Activated CD8-positive, alpha-beta T cell treated with anti-CD3 and anti-CD28 coated beads for 36 hours (primary cell): ENCODE measurements around the gene AGPAT4. TPM values are rescaled to one million over a fixed set of nuclear protein-coding genes. Genes with fewer than 3 reads are reported as not detected.

Experiments
- ATAC-seq: fragments of 200-7000 bp; cut with Tn5 transposase; one replicate; pipeline ENCODE4 v1.10.0; 2021; ENCODE audit warnings: mild to moderate bottlenecking, moderate library complexity
- CTCF ChIA-PET: fragments of 350-600 bp; sonication (Branson Sonifier 250); formaldehyde crosslinking; loops from one replicate; lab custom pipeline; 2021; ENCODE audit warnings: antibody characterized with exemption; lab: Charles Lee
- POLR2A ChIA-PET: fragments of 350-600 bp; sonication (Branson Sonifier 250); formaldehyde crosslinking; loops from one replicate; lab custom pipeline; 2021; ENCODE audit warnings: antibody characterized with exemption; lab: Charles Lee
- DNase-seq: peaks from one replicate; pipeline ENCODE4 v3.0.0-alpha.2; 2020
- H3K27ac Mint-ChIP-seq: one replicate; pipeline ENCODE4 v1.8.0; 2021; ENCODE audit warnings: mild to moderate bottlenecking, mixed read lengths
- H3K27me3 Mint-ChIP-seq: one replicate; pipeline ENCODE4 v1.8.0; 2021; ENCODE audit warnings: mixed read lengths
- H3K36me3 Mint-ChIP-seq: one replicate; pipeline ENCODE4 v1.8.0; 2021; ENCODE audit warnings: low read depth, mixed read lengths
- H3K4me1 Mint-ChIP-seq: one replicate; pipeline ENCODE4 v1.8.0; 2021; ENCODE audit warnings: low read depth, mixed read lengths
- H3K4me3 Mint-ChIP-seq: one replicate; pipeline ENCODE4 v1.8.0; 2021; ENCODE audit warnings: mild to moderate bottlenecking, moderate library complexity, mixed read lengths
- H3K9me3 Mint-ChIP-seq: one replicate; pipeline ENCODE4 v1.8.0; 2021; ENCODE audit warnings: mixed read lengths
- intact Hi-C: fragments of 100-400 bp; cut with micrococcal nuclease; formaldehyde crosslinking; loops from one replicate; pipeline ENCODE4 v1.10.0; 2022
- total RNA-seq, 2 experiments: library from RNA; stranded (reverse); gene quantifications; one replicate each; pipeline ENCODE4 v1.2.3, GENCODE V29; 2021
- TF ChIP-seq, protein P1 (sequence below): fragments of 200-600 bp; IDR thresholded peaks from one replicate; pipeline ENCODE4 v1.8.0; 2022; ENCODE audit warnings: antibody characterized with exemption, mild to moderate bottlenecking

Gene AGPAT4
- total RNA-seq, 2 experiments from 2014 or later = 3.5 to 4.7 TPM

- no peaks in the 10 kb centered on the region for H3K36me3 Mint-ChIP-seq
- H3K27me3 Mint-ChIP-seq = peaks cover 3% of the 10 kb centered on the region
- TF ChIP-seq, protein P1, sequence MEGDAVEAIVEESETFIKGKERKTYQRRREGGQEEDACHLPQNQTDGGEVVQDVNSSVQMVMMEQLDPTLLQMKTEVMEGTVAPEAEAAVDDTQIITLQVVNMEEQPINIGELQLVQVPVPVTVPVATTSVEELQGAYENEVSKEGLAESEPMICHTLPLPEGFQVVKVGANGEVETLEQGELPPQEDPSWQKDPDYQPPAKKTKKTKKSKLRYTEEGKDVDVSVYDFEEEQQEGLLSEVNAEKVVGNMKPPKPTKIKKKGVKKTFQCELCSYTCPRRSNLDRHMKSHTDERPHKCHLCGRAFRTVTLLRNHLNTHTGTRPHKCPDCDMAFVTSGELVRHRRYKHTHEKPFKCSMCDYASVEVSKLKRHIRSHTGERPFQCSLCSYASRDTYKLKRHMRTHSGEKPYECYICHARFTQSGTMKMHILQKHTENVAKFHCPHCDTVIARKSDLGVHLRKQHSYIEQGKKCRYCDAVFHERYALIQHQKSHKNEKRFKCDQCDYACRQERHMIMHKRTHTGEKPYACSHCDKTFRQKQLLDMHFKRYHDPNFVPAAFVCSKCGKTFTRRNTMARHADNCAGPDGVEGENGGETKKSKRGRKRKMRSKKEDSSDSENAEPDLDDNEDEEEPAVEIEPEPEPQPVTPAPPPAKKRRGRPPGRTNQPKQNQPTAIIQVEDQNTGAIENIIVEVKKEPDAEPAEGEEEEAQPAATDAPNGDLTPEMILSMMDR = no peak
- POLR2A ChIA-PET = no interaction called here
- DNase-seq (no peak), ATAC-seq (no peak)
- H3K9me3 Mint-ChIP-seq = no peaks in the 10 kb centered on the region
- CTCF ChIA-PET = interaction anchor here (1.1 kb wide), 1 partner anchor 32 kb away, joined by 3 read pairs; no protein-coding TSS in a partner anchor
- intact Hi-C loops = no loop called here
- peaks cover 19% of the 10 kb centered on the region for H3K4me1 Mint-ChIP-seq
- H3K27ac Mint-ChIP-seq = peak overlapping the region; percentile 81
- peak overlapping the region; percentile 82 for H3K4me3 Mint-ChIP-seq
These were observed 1.1 kb downstream of the AGPAT4 start for GRCh38 chr6:161272635-161273273.

DNA sequence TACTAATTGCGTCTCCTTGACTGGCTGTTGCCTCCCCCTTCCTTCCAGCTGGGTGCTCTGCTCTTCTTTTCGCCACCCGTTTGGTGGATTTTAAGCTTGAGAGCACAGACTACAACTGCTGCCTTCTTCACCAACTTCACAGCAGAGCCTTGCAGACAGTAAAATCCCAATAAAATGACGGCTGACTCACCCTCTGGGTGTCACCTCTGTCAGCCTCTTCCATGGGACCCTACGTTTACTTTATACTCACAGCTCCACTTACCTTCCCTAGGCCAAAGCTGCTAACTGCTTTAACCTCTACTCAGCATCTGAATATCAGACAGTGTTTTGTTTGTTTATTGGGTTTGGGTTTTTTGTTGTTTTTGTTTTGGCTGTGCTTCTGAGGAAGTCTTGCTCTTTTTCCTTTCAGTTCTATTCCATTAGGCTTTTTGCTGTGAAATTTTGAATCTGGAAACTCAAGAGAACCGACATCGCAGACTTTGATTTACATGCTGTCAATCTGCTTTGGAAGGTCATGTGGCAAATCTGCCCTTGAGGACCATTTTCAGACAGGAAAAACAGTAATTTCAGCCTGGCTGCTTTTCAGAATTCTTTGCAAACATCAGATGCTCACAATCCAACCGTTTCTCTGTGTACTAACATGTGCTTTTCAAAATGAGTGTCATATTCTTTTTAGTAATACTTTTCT lies 2.4 kb downstream of the AGPAT4 start:
- no peak for ATAC-seq
- Mint-ChIP-seq H3K4me3 (no peak overlapping the region), H3K9me3 (no peaks in the 10 kb centered on the region), H3K27ac (no peak overlapping the region), H3K27me3 (peaks cover 3% of the 10 kb centered on the region), H3K36me3 (no peaks in the 10 kb centered on the region), H3K4me1 (peaks cover 19% of the 10 kb centered on the region)
- ChIA-PET CTCF (interaction anchor here (1.1 kb wide), 1 partner anchor 10 kb away, joined by 3 read pairs; no protein-coding TSS in a partner anchor), POLR2A (no interaction called here)
- DNase-seq = no peak
- TF ChIP-seq, protein P1 = no peak
- intact Hi-C loops = no loop called here

GRCh38 chr6:161270116-161270515 lies 3.7 kb downstream of the AGPAT4 start:
- H3K27ac Mint-ChIP-seq = no peak overlapping the region
- ChIA-PET CTCF (no interaction called here), POLR2A (no interaction called here)
- H3K4me3 Mint-ChIP-seq = no peak overlapping the region
- H3K36me3 Mint-ChIP-seq = no peaks in the 10 kb centered on the region
- ATAC-seq (no peak), DNase-seq (no peak)
- H3K9me3 Mint-ChIP-seq = no peaks in the 10 kb centered on the region
- intact Hi-C loops = no loop called here
- H3K4me1 Mint-ChIP-seq = peaks cover 19% of the 10 kb centered on the region
- TF ChIP-seq, protein P1 = no peak
- peaks cover 3% of the 10 kb centered on the region for H3K27me3 Mint-ChIP-seq

- H3K27me3 Mint-ChIP-seq = no peaks in the 10 kb centered on the region
- H3K4me3 Mint-ChIP-seq = no peak overlapping the region
- ChIA-PET POLR2A (no interaction called here), CTCF (interaction anchor here (0.9 kb wide), 1 partner anchor 26 kb away, joined by 3 read pairs; no protein-coding TSS in a partner anchor)
- no peak for ATAC-seq
- DNase-seq = no peak
- H3K4me1 Mint-ChIP-seq = peaks cover 12% of the 10 kb centered on the region
- TF ChIP-seq, protein P1 = no peak
- no peak overlapping the region for H3K27ac Mint-ChIP-seq
- H3K9me3 Mint-ChIP-seq = no peaks in the 10 kb centered on the region
- no peaks in the 10 kb centered on the region for H3K36me3 Mint-ChIP-seq
- intact Hi-C loops = no loop called here
These were observed 4.6 kb downstream of the AGPAT4 start for GRCh38 chr6:161269310-161269709.
